GM21528 (cell line): ENCODE data around the gene GAST.

ENCODE experiments used
- ATAC-seq: cut with Tn5 transposase; IDR thresholded peaks from one replicate; pipeline ENCODE4 v1.9.1; 2021; ENCODE audit warnings: mild to moderate bottlenecking, moderate library complexity; ENCODE audit not compliant: unreplicated experiment, low FRiP score

The GAST gene

GRCh38 chr17:41705271-41705991, 6.7 kb upstream of the GAST start:
- ATAC-seq: no peak

GRCh38 chr17:41707803-41708669, 4.1 kb upstream of the GAST start:
- no peak for ATAC-seq

DNA sequence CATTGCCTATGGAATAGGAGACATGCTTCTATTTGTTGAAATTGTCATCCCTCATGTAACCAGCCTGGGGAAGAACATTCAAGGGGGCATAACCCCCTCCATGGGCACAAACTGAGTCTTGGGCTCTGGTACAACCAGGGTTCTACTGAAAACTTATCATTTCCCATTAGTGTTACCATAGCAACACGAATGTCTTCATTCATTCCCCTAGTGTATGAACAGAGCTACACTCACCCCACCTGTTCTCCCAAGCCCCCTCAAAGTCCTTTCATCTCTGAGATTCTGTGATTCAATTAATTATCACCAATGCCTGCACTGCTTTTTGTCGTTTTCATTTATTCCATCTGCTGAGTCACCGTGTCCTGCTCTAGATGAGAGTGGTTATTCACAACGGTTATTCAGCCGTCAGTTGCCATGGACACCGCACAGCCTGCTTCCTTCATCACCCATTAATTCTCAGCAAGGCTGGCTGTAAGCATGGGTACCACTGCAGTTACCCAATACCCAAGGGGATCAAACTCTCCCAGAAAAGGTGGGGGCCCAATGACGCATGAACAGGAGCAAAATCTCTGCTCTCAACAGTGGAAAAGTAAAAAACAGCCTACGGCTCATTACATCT, 1.6 kb upstream of the GAST start:
- ATAC-seq: no peak

DNA sequence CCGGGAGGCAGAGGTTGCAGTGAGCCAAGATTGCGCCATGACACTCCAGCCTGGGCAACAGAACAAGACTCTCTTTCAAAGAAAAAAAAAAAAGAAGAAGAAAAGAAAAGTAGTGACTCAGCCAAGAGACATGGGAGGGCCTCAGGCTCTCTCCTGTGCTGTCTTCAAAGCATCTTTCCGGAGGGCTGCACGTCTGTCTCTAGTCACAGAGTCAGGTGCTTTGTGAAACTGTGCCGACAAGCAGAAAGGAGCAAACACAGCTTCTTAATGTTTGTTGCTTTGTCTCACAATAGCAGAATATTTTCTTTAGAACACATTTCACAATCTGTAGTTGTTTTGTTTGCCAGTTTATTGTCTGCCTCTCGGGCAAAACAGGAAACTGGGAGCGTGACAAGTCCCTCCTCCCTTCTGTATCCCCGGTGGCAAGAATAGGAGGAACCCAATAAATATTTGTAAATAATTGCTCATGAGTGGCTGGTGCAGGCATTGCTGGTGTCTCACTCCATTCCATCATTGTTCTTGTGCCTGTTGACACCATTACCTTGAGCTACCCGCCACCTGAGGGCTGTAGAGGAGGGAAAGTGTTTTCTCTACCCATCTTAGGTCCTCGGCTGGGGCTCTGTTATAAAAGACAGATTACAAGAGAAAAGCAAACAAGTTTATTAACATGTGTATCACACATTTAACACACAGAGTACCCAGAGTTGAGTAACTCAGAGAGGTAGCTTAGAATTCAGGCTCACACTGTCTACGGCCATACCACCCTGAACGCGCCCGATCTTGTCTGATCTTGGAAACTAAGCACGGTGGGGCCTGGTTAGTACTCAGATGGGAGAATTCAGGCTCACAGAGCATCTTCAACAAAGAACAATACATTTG, 5.5 kb downstream of the GAST start:
- ATAC-seq: no peak

- ATAC-seq: no peak
These were observed 6.1 kb downstream of the GAST start for GRCh38 chr17:41718287-41718645.

GRCh38 chr17:41722231-41722630, 10.1 kb downstream of the GAST start:
- no peak for ATAC-seq

- ATAC-seq: no peak
These were observed 11.8 kb downstream of the GAST start for GRCh38 chr17:41723801-41724475.

DNA sequence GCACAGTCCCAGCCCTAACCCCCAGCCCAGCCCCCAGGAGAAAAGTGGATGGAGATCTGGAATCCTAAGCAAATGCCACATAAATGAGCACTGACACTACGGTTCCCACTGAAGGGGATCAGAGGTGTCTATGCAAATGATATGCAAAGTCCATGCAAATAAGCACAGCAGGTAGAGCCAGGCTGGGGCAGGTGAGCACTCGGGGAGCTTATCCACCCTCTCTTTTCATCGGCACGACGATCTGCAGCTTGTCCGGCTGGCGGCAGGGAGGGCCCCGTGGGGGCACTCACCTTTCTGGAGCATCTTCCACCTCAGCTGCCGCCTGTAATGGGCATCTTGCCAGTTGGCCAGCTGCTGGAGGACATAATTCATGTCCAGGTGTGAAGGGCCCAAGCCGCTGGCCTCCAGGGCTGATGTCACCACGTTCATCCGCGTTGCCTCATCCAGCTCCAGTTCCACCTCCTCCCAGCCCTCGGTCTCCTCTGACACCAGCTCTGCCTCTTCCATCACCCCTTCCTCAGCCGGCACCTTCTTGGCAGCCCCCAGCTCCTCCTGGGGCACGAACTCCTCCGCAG, 12.4 kb downstream of the GAST start:
- no peak for ATAC-seq

DNA sequence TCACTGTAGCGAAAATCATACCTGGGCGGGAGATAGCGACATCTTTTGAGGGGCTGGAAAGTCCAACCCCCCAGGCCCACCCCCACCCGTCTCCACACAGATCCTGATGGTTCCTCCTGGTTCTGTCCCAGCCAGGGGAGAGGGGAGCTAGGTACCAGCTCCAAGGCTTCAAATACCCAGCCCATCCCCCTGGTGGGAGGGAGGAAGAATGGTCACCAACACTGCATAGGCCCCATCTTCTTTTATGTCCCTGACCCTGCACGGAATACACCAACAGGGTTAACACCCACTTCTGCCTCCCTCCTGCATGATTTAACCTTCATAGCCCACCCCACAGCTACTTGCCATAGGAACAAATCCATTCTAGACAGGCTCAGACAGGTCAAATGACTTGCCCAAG, 13.0 kb downstream of the GAST start:
- ATAC-seq: no peak

GRCh38 chr17:41728056-41728455, 15.9 kb downstream of the GAST start:
- no peak for ATAC-seq

DNA sequence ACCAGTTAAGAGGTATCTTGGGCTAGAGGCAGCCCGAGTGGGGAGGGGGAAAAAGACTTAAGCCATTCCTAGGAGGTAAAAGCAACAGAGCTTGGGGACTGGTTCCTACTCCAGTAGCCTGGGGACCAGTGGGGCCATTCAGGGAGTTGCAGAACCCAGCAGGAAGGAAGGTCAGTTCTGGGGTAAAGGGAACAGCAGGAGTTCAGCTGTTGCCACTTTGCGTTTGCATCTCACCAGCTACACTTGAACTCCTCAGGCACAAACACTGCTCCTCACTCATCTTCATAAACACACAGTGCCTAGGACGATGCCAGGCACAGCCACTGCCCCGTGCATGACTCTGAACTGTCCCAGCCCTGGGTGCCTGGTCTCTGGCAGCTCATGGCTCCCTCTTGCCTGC, 18.3 kb downstream of the GAST start:
- ATAC-seq: no peak

GRCh38 chr17:41731836-41732235, 19.7 kb downstream of the GAST start:
- no peak for ATAC-seq

DNA sequence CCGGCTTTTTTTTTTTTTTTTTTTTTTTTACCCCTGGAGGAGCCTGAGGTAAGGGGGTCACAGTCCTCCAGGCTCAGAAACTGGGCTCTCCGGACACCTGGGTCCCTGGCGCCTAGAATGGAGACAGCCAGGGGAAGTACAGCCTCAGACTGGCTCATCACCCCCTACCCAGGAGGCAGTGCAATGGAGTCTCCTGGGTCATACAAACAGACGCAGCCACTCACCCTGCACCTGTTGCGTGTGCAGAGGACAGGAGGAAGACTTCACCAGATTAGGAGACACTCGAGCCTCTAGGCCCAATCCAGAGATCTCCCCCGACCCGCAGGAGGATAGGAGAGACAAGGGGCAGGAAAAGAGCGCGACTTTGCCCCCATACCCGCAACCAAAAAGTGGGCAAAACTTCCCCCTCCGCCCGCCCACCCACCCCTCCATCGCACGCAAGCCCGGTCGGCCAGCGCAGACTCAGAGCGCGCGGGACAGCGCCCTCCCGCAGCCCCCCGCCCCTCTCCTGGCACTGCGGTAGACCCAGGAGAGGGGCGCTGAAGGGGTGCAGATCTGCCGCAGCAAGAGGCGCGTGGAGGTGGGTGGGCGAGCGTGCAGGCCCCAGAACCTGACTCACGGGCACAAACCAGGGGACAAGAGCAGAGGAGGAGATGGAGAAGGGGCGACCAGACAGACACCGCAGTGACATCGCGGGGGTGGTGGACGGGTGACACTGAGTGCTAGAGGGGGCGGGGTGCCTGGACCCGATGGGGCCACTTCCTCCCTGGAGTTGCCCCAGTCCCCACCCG, 21.4 kb downstream of the GAST start:
- ATAC-seq: no peak

DNA sequence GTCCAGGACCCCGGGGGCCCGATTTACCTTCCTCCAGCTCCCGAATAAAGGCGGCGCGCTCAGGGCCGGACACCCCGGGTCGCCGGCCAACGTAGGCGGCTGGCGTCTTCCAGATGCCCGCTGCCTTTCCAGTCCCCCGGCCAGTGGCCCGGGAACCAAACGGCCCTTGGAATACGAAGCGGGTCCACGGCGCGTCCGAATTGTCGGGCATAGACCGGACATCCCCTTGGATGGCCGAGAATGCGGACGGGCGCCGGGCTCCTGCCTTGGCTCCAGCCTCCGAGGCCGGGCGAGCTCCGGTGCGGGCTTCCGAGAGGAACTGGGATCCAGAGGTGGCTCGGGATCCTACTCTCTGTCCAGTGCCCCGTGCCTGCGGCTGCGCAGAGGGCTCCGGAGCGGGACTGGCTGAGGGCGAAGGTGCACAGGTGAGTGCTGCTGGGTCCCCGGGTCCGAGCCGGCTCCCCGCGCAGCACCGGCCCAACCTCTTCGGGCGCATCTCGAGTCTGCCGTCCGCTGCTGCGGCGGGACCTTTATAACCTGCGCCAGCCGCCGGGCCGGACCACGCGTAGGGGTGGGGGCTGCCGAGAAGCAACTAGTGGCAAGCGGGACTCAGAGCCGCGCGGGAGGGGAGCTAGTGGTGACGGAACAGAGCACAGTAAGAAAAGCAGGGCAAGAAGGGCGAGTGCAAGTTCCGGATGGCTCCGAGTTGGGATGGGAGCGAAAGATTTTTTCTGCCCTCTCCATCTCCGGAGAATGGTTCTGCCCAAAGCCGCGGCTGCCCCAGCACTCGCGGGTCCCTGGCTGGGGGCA, 22.2 kb downstream of the GAST start, which contains the start of gene HAP1:
Gene HAP1, minus strand, starts transcription at position 505 of the 810 bp plus-strand sequence. Its CDS starts 9 bp downstream, at position 496.
- ATAC-seq: no peak

- no peak for ATAC-seq
These were observed 22.8 kb downstream of the GAST start for GRCh38 chr17:41734949-41735313.

DNA sequence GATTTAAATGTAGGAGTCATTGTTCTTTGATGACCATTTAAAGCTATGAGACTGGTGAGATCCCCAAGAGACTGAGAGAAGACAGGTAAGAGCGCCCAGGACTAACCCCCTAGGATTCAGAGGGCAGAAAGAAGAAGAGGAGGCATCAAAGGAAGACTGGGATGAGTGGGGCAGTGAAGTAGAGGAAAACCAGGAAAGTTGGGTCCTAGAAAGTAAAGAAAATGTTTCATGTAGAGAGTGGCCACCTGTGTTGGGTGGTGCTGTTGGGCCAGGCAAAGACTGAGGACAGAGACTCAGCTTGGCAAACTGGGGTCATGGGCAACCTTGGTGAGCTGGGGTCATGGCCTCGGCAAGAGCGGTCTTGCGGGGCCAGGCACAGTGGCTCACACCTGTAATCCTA, 23.6 kb downstream of the GAST start:
- ATAC-seq: no peak

GRCh38 chr17:41736983-41737679, 25.0 kb downstream of the GAST start:
- no peak for ATAC-seq

DNA sequence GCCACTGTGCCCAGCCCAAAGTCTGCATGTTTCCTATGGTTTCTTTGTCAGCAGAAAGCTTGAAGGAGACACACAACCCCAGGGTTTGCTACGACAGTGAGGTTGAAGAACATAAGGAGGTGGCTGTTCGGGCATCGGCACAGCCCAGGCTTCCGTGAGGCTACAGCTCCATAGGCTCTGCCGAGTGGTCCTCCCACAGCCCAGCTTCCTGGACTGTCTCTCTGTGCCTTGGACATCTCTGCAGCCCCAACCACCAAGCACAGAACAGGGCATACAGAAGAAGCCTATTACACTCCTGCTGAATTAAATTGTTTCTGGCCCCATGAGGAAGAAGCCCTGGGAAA, 25.5 kb downstream of the GAST start:
- no peak for ATAC-seq
